Vagina (tissue), 2 donors: Measurements from ENCODE around the gene CDH10.

Source experiments
- POLR2AphosphoS5 ChIP-seq, 2 donors: sonication (generic); formaldehyde crosslinking; IDR thresholded peaks; one replicate each; pipeline ENCODE4 v1.9.0; 2017; ENCODE audit warnings: antibody characterized with exemption in 2 of 2, mild to moderate bottlenecking in 2 of 2, low read depth in 1 of 2; ENCODE audit not compliant: insufficient read depth in 1 of 2
- TF ChIP-seq, protein P1 (sequence below), 3 experiments: fragments of 450-650 bp in 2 of 3; fragments of 200-600 bp in 1 of 3; sonication (generic) in 1 of 3; IDR thresholded peaks; one replicate each; pipeline ENCODE4 v1.5.1; 2017 to 2019; ENCODE audit warnings: antibody characterized with exemption in 3 of 3, mild to moderate bottlenecking in 2 of 3, moderate library complexity in 2 of 3

DNA sequence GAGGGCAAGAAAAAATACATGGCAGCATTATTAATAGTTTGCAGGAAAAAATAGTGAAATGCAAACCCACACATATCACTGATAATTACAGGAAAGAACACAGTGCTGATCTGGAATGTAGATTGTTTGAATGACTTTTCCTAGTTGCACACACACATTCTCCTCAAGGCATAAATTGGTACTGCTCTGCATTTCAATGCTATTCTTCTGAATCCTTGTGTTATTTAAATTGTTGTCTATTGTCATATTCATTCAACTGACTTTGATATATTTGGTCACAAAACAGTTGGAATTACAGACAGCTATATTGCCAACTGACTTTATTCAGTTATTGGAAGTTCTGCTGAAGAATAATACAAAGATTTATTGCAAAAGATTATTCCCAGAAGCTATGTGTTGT is 139.5 kb downstream of the CDH10 start:
- TF ChIP-seq, protein P1, sequence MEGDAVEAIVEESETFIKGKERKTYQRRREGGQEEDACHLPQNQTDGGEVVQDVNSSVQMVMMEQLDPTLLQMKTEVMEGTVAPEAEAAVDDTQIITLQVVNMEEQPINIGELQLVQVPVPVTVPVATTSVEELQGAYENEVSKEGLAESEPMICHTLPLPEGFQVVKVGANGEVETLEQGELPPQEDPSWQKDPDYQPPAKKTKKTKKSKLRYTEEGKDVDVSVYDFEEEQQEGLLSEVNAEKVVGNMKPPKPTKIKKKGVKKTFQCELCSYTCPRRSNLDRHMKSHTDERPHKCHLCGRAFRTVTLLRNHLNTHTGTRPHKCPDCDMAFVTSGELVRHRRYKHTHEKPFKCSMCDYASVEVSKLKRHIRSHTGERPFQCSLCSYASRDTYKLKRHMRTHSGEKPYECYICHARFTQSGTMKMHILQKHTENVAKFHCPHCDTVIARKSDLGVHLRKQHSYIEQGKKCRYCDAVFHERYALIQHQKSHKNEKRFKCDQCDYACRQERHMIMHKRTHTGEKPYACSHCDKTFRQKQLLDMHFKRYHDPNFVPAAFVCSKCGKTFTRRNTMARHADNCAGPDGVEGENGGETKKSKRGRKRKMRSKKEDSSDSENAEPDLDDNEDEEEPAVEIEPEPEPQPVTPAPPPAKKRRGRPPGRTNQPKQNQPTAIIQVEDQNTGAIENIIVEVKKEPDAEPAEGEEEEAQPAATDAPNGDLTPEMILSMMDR (IDR thresholded peaks at IDR 0.05): no peak
- no peak for TF ChIP-seq POLR2AphosphoS5 (IDR thresholded peaks at IDR 0.05; ENCODE audit: insufficient read depth in 1 of 2, low read depth in 1 of 2)
